Stimulated activated CD8-positive, alpha-beta memory T cell treated with anti-CD3 and anti-CD28 coated beads, Interleukin-7, amount 100 ng/mL, for 4 hours (primary cell): Measurements from ENCODE around the gene FANCF.

Source experiments
- DNase-seq, 2 donors: peaks; one replicate each; pipeline ENCODE4 v3.0.0-alpha.2; 2020; ENCODE audit warnings: low read depth in 2 of 2

The FANCF gene

GRCh38 chr11:22624742-22625447, 728 bp downstream of the FANCF start:
- DNase-seq: peak in 1 of 2 donors; percentile 40

- DNase-seq: no peak
Measured at GRCh38 chr11:22617868-22618267, 7.8 kb downstream of the FANCF start.

- no peak for DNase-seq
Measured at GRCh38 chr11:22603933-22604332, 21.7 kb downstream of the FANCF start.

DNA sequence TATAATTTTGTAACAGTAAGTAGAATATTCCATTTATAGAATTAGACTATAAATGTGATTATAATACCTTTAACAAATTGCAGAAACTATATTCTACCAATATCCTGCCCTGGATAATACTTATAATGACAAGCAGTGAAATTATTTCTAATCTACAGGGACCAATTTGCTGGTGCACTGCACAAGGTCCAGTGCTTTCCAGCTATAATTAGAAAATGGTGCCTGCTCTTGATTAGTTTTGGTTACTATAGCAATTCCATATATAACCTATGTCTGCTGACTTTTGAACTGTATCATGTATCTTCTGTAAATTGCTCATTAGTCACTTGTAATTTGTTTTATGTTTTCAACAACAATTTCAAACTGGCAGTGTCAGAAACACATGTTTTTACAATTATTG, 23.1 kb downstream of the FANCF start:
- no peak for DNase-seq

GRCh38 chr11:22599458-22599857, 26.2 kb downstream of the FANCF start:
- DNase-seq: no peak

- DNase-seq: no peak
Measured at GRCh38 chr11:22597062-22597461, 28.6 kb downstream of the FANCF start.

GRCh38 chr11:22584976-22585375, 40.6 kb downstream of the FANCF start:
- no peak for DNase-seq

GRCh38 chr11:22583963-22584492, 41.6 kb downstream of the FANCF start:
- DNase-seq: no peak

GRCh38 chr11:22582151-22582410, 43.5 kb downstream of the FANCF start:
- no peak for DNase-seq

- no peak for DNase-seq
Measured at GRCh38 chr11:22581354-22582150, 44.1 kb downstream of the FANCF start.

DNA sequence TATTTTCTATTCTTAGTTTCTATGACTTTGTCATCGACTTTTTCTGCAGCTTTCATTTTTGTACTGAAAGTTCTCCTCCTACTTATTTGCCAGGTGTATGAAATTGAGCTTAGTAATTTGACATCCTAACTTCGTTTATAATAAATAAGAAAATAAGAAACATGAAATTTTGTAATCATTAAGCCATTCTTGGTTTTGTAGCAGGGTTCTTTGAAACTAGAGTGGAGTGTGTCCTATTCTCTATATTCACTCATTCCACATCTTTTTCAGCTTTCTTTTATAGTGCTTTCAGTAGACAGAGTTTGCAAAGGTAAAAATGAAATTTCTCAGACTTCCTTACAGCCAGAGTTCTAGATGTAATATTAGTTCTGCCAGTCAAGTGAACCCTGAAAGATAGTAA, 47.8 kb downstream of the FANCF start:
- no peak for DNase-seq
